Left ventricle myocardium superior (tissue), 1 donor: Measurements from ENCODE around the gene TEP1. TPM values are rescaled to one million over a fixed set of nuclear protein-coding genes. Genes with fewer than 3 reads are reported as not detected.
"Not testable (repeated sequence)": the region's sequence is repeated elsewhere in the genome, so short reads cannot be mapped to it uniquely, and the experiment has no call there.

Experiments used
- ATAC-seq: fragments of 200-7000 bp; cut with Tn5 transposase; one replicate; pipeline ENCODE4 v1.9.1; 2020; ENCODE audit warnings: mild to moderate bottlenecking, moderate library complexity
- DNase-seq: peaks from one replicate; pipeline ENCODE4 v3.0.0-alpha.2; 2020
- intact Hi-C: fragments of 100-400 bp; cut with micrococcal nuclease; formaldehyde crosslinking; loops from one replicate; pipeline ENCODE4 v1.11.0; 2022
- long read RNA-seq: library from polyadenylated mRNA; unstranded; transcript quantifications from one replicate; pipeline ENCODE4 v2.0.0, GENCODE V29; 2021
- total RNA-seq: library from RNA; stranded (reverse); fragmentation: NEBNext Ultra II Directional; extraction: Animal tissue kit (Norgen Biotek cat#: 25700); gene quantifications from one replicate; pipeline ENCODE4 v1.2.1, GENCODE V29; 2021
- donor health status: DM: no; HTN: yes; CAD: no; lungs with severe emphysema.

TEP1 gene
- 10.5 TPM for total RNA-seq
- long read RNA-seq, partial matches to known transcripts: 1 of 4 reads
- long read RNA-seq, other reads (novel, unspliced or antisense): 3 of 4 reads

DNA sequence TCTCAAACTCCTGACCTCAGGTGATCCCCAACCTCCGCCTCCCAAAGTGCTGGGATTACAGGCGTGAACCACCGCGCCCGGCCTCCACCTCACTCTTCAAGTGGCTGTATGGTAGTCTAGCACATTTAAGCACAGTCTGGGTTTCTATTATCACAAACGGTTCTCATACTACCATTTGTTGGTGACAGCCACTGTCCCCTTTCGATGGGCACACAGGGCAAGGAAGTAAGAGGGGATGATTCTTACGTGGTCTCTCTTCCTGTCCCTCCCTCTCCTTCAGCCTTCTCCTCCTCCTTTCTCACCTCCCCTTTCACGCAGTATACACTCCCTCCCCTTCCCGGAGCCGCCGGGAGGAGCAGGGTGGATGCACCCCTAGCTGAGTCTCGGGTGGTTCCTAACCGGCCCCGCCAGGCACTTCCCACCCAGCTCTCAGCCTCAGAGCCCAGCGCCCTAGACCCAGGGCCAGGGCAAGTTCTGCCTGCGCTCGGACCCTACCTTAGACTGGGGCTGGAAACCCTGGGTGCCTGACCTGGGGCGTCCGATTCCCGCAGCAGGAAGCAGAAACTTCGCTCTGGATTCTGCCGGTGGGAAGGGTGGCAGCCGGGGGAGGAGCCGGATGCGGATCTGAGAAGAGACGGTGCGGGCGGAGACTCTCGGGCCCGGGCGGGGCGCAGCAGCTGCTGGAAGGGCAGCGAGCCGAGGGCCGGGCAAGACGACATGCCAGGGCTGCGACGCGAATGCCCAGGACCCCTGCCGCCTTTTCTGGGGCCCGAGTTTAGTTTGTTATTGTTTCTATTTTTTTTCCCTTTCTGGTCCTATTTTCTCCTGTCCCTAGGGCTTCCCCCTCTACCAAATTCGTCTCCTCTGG is at the start of gene TEP1:
Gene TEP1, minus strand, starts transcription at position 626 of the 868 bp plus-strand sequence. CDS start 5,062 bp downstream, outside the sequence.
- DNase-seq (peak; percentile 93), ATAC-seq (peak; percentile 98)
- intact Hi-C loops: loop anchor here (10.0 kb wide), 1 partner anchor 192 kb away; no protein-coding TSS in a partner anchor

DNA sequence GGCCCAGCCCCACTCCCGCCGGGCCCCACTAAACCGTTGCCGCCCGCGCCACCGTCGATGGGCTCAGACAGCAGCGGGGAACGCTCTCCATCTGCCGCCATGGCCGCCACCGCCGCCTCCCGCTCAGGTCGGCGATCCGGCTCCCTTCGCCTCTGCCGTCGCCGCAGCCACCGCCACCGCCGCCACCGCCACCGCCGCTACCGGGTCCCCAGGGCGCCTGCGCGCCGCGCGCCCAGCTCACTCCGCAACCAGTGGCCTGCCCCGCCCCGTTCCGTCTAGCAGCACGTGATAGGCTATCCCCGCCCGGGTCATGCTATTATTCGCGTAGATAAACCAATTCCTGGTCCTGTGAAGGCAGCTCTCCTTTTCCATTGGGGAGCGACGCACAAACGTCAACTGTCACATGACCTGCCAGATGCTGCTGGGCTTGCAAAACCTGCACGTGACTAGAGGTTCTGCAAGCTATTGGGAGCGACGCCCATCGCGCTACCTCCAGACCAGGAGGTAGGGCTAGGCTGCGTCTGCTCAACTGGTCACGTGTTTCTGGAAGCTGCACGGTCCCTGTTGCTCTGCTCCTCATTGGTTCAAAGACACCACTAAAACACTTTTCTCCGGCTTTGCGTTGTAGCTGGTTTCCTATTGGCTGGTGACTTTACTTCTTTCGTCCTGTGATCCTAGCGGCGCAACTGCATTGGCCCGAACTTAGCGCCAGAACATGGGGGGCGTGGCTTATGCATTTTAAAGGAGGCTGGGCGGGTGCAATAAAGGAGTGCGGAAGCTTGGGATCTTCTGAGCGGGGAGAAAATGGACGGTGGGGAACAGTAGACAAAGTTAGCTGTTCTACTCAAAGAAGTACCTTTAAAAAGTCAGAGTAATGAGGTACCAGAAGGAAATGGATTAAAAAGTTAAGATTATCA is 48.2 kb upstream of the TEP1 start, which contains the start of gene PIP4P1:
Gene PIP4P1, minus strand, starts transcription at position 210 of the 917 bp plus-strand sequence. Its CDS starts 109 bp downstream, at position 101.
- ATAC-seq (peak; percentile 97), DNase-seq (peak; percentile 99)

DNA sequence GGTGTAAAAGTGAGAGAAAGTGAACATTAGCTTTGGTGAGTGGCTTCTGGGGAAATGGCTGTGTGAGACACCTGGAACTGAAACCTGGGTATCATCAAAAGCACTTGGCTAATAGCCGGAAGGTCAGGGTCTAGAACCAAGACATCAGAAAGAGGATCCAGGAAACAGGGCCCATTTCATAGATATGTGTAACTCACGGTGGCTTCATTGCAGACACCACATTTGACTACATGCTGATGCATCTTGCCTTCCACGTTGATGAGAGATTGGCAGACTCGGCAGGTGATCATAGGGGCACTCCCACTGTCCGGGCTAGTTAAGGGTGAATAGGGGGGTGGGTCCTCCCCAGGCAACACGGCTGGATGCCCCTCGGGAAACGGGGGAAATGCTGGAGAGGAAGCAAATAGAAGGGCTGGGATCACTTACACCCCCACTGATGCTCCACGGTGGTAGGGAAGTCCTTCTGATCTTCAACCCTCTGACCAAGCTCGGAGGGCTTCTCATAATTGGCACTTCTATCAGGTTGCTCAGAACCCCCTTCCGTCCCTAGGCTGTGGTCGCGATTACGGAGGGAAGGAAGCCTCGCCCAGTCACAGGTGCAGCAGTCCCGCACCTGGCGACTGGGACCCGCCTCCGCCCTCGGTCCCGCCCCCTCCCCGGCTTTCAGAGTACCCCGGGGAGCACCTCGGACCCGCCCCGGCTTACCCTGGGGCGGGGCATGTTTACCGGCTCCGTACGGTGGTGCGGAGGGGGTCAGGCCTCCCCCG is 47.3 kb upstream of the TEP1 start:
- intact Hi-C loops: no loop called here
- peak; percentile 0 for ATAC-seq

More for the DNA sequence above, 48.2 kb upstream of the TEP1 start, which contains the start of gene PIP4P1:
- intact Hi-C loops: no loop called here

GRCh38 chr14:20458031-20458789 is 44.9 kb upstream of the TEP1 start:
- intact Hi-C loops: no loop called here
- ATAC-seq: no peak
- no peak for DNase-seq

More for the DNA sequence above, 47.3 kb upstream of the TEP1 start:
- DNase-seq: no peak

DNA sequence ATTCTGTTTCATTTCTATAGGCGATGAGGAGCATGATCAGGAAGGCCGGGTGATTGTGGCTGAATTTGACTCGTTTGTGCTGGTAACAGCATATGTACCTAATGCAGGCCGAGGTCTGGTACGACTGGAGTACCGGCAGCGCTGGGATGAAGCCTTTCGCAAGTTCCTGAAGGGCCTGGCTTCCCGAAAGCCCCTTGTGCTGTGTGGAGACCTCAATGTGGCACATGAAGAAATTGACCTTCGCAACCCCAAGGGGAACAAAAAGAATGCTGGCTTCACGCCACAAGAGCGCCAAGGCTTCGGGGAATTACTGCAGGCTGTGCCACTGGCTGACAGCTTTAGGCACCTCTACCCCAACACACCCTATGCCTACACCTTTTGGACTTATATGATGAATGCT is 43.7 kb upstream of the TEP1 start:
- intact Hi-C loops: no loop called here
- DNase-seq: no peak
- ATAC-seq: no peak

- ATAC-seq (peak; percentile 53), DNase-seq (no peak)
- intact Hi-C loops: no loop called here
Observed at GRCh38 chr14:20455355-20456300, 42.3 kb upstream of the TEP1 start.

DNA sequence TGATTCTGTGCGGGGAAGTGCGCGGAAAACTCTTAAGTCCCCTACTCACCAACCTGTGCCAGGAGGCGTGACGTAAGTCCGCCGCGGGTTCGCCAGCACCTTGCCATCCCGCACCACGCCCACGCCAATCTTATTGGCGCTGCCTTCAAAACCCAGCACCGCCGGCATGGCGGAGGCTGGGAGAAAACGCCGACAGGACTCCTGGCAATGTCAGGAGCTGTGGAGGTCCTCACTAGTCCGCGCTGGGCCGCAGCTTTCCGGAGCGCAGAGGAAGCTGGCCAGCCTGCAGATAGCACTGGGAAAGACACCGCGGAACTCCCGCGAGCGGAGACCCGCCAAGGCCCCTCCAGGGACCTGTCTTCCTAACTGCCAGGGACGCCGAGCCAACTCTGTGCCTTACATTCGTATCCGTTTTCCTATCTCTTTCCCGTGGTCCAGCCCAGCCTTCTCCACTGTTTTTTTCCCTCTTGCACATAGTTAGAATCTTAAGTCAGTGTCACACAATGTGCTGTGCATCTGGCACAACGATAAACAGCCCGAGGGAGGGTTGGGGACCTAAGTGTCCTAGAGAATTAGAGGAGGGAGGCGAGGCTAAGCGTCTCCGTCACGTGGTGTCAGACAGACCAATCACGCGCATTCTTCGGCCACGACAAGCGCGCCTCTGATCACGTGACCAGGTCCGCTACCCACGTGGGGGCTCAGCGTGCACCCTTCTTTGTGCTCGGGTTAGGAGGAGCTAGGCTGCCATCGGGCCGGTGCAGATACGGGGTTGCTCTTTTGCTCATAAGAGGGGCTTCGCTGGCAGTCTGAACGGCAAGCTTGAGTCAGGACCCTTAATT is 41.4 kb upstream of the TEP1 start, which contains the start of the genes APEX1 and OSGEP:
Gene APEX1, plus strand, starts transcription at position 711 of the 839 bp plus-strand sequence. CDS start 420 bp downstream, outside the sequence.
Gene OSGEP, minus strand, starts transcription at position 297 of the 839 bp plus-strand sequence. Its CDS starts 129 bp downstream, at position 168.
- ATAC-seq: peak; percentile 96
- intact Hi-C loops: no loop called here
- DNase-seq: peak; percentile 98

- DNase-seq, intact Hi-C loops, ATAC-seq: not testable (repeated sequence)
Observed at GRCh38 chr14:20452831-20453230, 39.5 kb upstream of the TEP1 start.

DNA sequence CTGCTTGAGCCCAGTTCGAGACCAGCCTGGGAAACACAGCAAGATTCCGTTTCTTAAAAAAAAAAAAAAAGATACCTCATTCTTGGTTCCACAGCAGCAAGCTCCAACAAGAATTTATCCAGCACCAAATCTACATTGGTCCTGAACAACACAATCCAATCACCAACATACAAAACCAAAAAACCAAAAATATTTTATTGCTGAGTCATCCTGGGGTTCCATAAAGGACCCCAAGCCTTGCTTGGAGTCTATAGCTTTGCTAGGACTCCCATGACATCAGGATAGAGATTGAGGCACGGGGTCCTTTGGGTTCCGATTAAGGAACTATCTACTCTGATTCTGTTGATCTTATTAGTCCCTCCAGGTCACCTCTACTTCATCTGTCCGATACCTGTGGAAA is 33.6 kb upstream of the TEP1 start:
- DNase-seq (no peak), ATAC-seq (no peak)
- intact Hi-C loops: no loop called here

DNA sequence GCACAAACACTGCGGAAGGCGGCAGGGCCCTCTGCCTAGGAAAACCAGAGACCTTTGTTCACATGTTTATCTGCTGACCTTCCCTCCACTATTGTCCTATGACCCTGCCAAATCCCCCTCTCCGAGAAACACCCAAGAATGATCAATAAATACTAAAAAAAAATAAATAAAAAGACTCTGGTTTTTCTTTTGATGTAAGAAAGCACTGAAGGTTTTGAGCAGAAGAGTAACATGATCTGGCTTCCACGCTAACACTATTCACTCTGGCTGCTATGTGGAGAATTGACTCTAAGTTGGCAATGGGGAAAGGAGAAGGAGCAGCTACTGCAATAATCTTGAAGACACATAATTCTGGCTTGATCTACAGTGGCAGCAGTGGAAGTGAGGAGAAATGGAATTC is 30.3 kb upstream of the TEP1 start:
- intact Hi-C loops, ATAC-seq, DNase-seq: not testable (repeated sequence)

DNA sequence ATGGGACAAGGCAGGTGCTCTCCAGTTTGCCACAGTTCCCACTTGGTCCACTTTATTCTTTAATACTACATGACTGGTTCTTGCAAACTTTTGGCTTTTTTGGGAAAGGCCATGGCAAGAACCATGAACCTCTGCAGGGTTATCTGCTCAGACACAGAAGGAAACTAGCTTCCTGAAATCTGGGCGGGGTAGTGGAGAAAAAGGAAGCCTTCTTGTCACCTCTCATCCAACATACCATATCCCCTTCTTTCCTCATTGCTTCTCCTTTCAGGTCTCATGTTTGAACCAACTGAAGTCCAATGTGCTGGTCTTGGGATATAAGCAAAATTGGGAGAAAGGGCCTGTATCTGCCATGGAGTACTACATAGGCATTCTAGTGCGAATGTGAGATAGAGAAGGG is 28.2 kb upstream of the TEP1 start:
- no peak for DNase-seq

GRCh38 chr14:20440882-20441281 is 27.6 kb upstream of the TEP1 start:
- intact Hi-C loops: no loop called here
- ATAC-seq (no peak), DNase-seq (no peak)

More for the DNA sequence above, 28.2 kb upstream of the TEP1 start:
- ATAC-seq: no peak
- intact Hi-C loops: no loop called here

GRCh38 chr14:20440465-20440864 is 27.2 kb upstream of the TEP1 start:
- intact Hi-C loops: no loop called here
- no peak for ATAC-seq
- DNase-seq: no peak

- ATAC-seq: no peak
- intact Hi-C loops: no loop called here
- DNase-seq: no peak
Observed at GRCh38 chr14:20438664-20439063, 25.4 kb upstream of the TEP1 start.

DNA sequence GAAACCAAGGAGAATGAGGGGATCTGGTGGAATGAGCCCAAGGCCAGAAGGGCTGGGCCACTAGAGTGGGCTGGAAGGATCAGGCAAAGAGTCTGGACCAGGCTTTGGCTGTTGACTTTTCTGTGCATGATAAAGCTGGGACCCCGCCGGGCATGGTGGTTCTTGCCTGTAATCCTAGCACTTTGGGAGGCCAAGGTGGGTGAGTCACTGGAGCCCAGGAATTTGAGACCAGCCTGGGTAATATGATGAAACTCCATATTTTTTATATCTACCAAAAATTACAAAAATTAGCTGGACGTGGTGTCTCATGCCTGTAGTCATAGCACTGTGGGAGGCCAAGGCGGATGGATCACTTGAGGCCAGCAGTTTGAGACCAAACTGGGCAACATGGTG is 23.1 kb upstream of the TEP1 start:
- DNase-seq (no peak), ATAC-seq (no peak)
- intact Hi-C loops: no loop called here
